ENCODE data around the gene OR51B4. TPM values are rescaled to one million over a fixed set of nuclear protein-coding genes. Genes with fewer than 3 reads are reported as not detected.

OR51B4 gene
- total RNA-seq, 2 donors from 2014 or later: not detected

DNA sequence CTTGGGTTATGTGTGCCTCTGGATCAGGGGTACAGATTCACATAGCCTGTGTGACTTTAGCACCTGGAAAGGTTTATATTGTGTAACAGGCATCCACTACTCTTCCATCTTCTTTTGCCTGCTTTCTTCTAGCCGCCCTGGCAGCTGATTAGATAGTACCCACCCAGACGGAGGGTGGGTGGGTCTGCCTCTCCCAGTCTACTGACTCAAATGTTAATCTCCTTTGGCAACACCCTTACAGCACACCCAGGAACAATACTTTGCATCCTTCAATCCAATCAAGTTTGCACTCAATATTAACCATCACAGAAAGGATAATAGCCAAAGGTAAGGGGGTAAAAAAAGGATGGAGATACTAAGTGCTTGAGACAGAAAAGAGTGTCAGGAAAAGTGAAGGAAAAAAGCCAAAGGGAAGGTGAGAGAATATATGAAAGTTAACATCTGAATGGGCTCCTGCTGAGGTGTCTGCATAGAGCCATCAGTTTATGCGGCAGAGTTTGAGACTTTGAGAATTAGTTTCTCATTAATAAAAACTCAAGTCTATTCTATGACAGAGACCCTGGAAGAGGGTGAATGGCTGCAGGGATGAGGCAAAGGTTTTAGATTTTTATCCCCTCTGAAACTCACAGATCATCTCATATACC lies 46.9 kb upstream of the OR51B4 start:
- H3K4me1 ChIP-seq (ENCODE audit: control insufficient read depth, insufficient read depth, low read length): peaks cover 7% of the 10 kb centered on the region
- no peak for DNase-seq
- no peaks in the 10 kb centered on the region for H3K36me3 ChIP-seq (ENCODE audit: control insufficient read depth, insufficient read depth, low read length)
- 33 to 50% methylated on average over 1 to 3 of the region's 3 CpGs for WGBS, 2 experiments (ENCODE audit: insufficient coverage in 1 of 2, insufficient read length in 1 of 2)
- H3K9me3 ChIP-seq (ENCODE audit: control insufficient read depth, low read length): no peaks in the 10 kb centered on the region
- Mint-ChIP-seq H3K9me3 (no peaks in the 10 kb centered on the region), H3K36me3 (ENCODE audit: low read depth) (no peaks in the 10 kb centered on the region), H3K27me3 (ENCODE audit: insufficient read depth) (no peaks in the 10 kb centered on the region), H3K27ac (no peak overlapping the region), H3K4me1 (peaks cover 32% of the 10 kb centered on the region), H3K4me3 (no peak overlapping the region)
- no peak overlapping the region for H3K9ac ChIP-seq (ENCODE audit: extremely low read depth, low read length, poor library complexity, severe bottlenecking)
- H3K4me3 ChIP-seq (ENCODE audit: low read length): no peak overlapping the region
- no peak overlapping the region for H3K27ac ChIP-seq (ENCODE audit: low read depth, low read length)
- TF ChIP-seq, protein P1, sequence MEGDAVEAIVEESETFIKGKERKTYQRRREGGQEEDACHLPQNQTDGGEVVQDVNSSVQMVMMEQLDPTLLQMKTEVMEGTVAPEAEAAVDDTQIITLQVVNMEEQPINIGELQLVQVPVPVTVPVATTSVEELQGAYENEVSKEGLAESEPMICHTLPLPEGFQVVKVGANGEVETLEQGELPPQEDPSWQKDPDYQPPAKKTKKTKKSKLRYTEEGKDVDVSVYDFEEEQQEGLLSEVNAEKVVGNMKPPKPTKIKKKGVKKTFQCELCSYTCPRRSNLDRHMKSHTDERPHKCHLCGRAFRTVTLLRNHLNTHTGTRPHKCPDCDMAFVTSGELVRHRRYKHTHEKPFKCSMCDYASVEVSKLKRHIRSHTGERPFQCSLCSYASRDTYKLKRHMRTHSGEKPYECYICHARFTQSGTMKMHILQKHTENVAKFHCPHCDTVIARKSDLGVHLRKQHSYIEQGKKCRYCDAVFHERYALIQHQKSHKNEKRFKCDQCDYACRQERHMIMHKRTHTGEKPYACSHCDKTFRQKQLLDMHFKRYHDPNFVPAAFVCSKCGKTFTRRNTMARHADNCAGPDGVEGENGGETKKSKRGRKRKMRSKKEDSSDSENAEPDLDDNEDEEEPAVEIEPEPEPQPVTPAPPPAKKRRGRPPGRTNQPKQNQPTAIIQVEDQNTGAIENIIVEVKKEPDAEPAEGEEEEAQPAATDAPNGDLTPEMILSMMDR (conservative IDR thresholded peaks at IDR 0.05): no peak
- no peaks in the 10 kb centered on the region for H3K27me3 ChIP-seq (ENCODE audit: control insufficient read depth, insufficient read depth, low read length, poor library complexity, severe bottlenecking)

DNA sequence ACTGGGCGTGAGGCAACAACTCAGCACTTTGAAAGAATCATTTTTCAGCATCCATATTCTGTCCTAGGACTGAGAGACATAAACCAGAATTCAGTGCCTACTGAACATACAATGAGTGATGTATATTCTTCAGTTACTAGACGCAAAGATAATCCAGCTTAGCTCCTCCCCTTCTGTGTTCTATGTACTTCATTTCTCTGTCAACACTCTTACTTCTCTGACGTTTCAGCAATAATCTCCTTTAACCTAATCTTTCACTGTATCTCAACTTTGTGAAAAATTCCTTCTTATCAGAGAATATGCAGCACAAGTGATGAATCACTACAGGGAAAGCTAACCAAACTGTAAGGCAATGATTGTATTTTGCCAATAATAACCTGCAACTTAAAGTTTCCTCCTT lies 44.1 kb upstream of the OR51B4 start:
- Mint-ChIP-seq H3K36me3 (ENCODE audit: low read depth) (no peaks in the 10 kb centered on the region), H3K4me3 (no peak overlapping the region), H3K27ac (no peak overlapping the region), H3K4me1 (peaks cover 44% of the 10 kb centered on the region), H3K27me3 (ENCODE audit: insufficient read depth) (no peaks in the 10 kb centered on the region), H3K9me3 (no peaks in the 10 kb centered on the region)
- DNase-seq: no peak
- Histone ChIP-seq H3K36me3 (ENCODE audit: control insufficient read depth, insufficient read depth, low read length) (no peaks in the 10 kb centered on the region), H3K27me3 (ENCODE audit: control insufficient read depth, insufficient read depth, low read length, poor library complexity, severe bottlenecking) (no peaks in the 10 kb centered on the region), H3K27ac (ENCODE audit: low read depth, low read length) (no peak overlapping the region), H3K4me3 (ENCODE audit: low read length) (no peak overlapping the region), H3K9ac (ENCODE audit: extremely low read depth, low read length, poor library complexity, severe bottlenecking) (no peak overlapping the region), H3K4me1 (ENCODE audit: control insufficient read depth, insufficient read depth, low read length) (peaks cover 13% of the 10 kb centered on the region), H3K9me3 (ENCODE audit: control insufficient read depth, low read length) (no peaks in the 10 kb centered on the region)
- 70 to 84% methylated on average over 2 to 3 of the region's 3 CpGs for WGBS, 2 experiments (ENCODE audit: insufficient coverage in 1 of 2, insufficient read length in 1 of 2)
- TF ChIP-seq, protein P1 (conservative IDR thresholded peaks at IDR 0.05): no peak

GRCh38 chr11:5343474-5344335 lies 42.0 kb upstream of the OR51B4 start, which contains the start of gene OR51B5:
Gene OR51B5 (minus strand): TSS chr11:5343524. CDS start chr11:5343524, 0 bp downstream.
- WGBS, 2 experiments (ENCODE audit: insufficient coverage in 1 of 2, insufficient read length in 1 of 2): 71 to 72% methylated on average over 5 to 6 of the region's 6 CpGs
- TF ChIP-seq, protein P1 (conservative IDR thresholded peaks at IDR 0.05): no peak
- Histone ChIP-seq H3K27ac (ENCODE audit: low read depth, low read length) (no peak within 1 kb of the TSS), H3K9ac (ENCODE audit: extremely low read depth, low read length, poor library complexity, severe bottlenecking) (no peak within 1 kb of the TSS), H3K27me3 (ENCODE audit: control insufficient read depth, insufficient read depth, low read length, poor library complexity, severe bottlenecking) (no peaks in the 10 kb centered on the region), H3K9me3 (ENCODE audit: control insufficient read depth, low read length) (no peaks in the 10 kb centered on the region), H3K4me3 (ENCODE audit: low read length) (no peak within 1 kb of the TSS), H3K4me1 (ENCODE audit: control insufficient read depth, insufficient read depth, low read length) (peaks cover 13% of the 10 kb centered on the region), H3K36me3 (ENCODE audit: control insufficient read depth, insufficient read depth, low read length) (no peaks in the 10 kb centered on the region)
- Mint-ChIP-seq H3K9me3 (no peaks in the 10 kb centered on the region), H3K27ac (peak within 1 kb of the TSS; percentile 50), H3K4me3 (no peak within 1 kb of the TSS), H3K27me3 (ENCODE audit: insufficient read depth) (no peaks in the 10 kb centered on the region), H3K4me1 (peaks cover 40% of the 10 kb centered on the region), H3K36me3 (ENCODE audit: low read depth) (no peaks in the 10 kb centered on the region)
- DNase-seq: no peak

Measured in endodermal cell (in vitro differentiated cells).